Endothelial cell (in vitro differentiated cells): Measurements from ENCODE around the gene SMPDL3B. TPM values are rescaled to one million over a fixed set of nuclear protein-coding genes. Genes with fewer than 3 reads are reported as not detected.

Experiments
- DNase-seq: peaks from one replicate; pipeline ENCODE4 v3.0.0; 2021; ENCODE audit warnings: low spot score
- H3K27ac Mint-ChIP-seq: one replicate; pipeline ENCODE4 v1.8.0; 2021; ENCODE audit warnings: mixed read lengths, inconsistent platforms; ENCODE audit not compliant: unreplicated experiment
- H3K27me3 Mint-ChIP-seq: one replicate; pipeline ENCODE4 v1.8.0; 2021; ENCODE audit warnings: mild to moderate bottlenecking, moderate library complexity, mixed read lengths, inconsistent platforms; ENCODE audit not compliant: unreplicated experiment
- H3K36me3 Mint-ChIP-seq: one replicate; pipeline ENCODE4 v1.8.0; 2021; ENCODE audit warnings: mild to moderate bottlenecking, low read depth, mixed read lengths, inconsistent platforms; ENCODE audit not compliant: unreplicated experiment
- H3K4me1 Mint-ChIP-seq: one replicate; pipeline ENCODE4 v1.8.0; 2021; ENCODE audit warnings: mild to moderate bottlenecking, mixed read lengths, inconsistent platforms; ENCODE audit not compliant: unreplicated experiment
- H3K4me3 Mint-ChIP-seq: one replicate; pipeline ENCODE4 v1.8.0; 2021; ENCODE audit warnings: mild to moderate bottlenecking, mixed read lengths, inconsistent platforms; ENCODE audit not compliant: unreplicated experiment
- H3K9me3 Mint-ChIP-seq: one replicate; pipeline ENCODE4 v1.8.0; 2021; ENCODE audit warnings: mixed read lengths, inconsistent platforms; ENCODE audit not compliant: unreplicated experiment
- total RNA-seq: library from RNA; stranded (reverse); fragmentation: NEBNext Ultra II Directional; extraction: Animal tissue kit (Norgen Biotek cat#: 25700); gene quantifications from one replicate; pipeline ENCODE4 v1.2.1, GENCODE V29; 2021; ENCODE audit not compliant: unreplicated experiment
- TF ChIP-seq, protein P1 (sequence below): fragments of 200-600 bp; sonication (generic); IDR thresholded peaks from one replicate; pipeline ENCODE4 v1.5.0; 2021; ENCODE audit warnings: antibody characterized with exemption; ENCODE audit not compliant: unreplicated experiment

Gene SMPDL3B
- total RNA-seq, 1 donor from 2014 or later = 3.3 TPM

- H3K27ac Mint-ChIP-seq = no peak overlapping the region
- H3K4me3 Mint-ChIP-seq = no peak overlapping the region
These were observed 3.7 kb downstream of the SMPDL3B start for GRCh38 chr1:27938488-27938887.

DNA sequence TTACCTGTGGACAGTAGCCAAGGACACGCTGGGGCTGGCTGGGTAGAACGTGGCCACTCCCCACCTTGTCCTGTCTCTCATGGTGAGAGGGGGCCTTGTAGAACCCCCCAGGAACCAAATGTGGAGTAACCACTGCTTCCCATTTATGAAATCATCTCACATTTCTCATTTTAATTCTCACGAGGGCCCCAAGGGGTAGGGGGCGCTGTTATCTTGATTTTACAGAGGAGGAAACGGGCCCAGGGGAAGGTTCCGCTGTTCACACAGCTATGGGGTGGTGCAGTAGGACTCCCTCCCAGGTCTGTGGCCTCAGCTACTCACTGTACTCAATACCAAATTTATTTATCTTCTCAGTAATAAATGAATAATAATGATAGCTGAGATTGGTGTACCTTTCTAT lies 5.5 kb downstream of the SMPDL3B start:
- H3K27me3 Mint-ChIP-seq = peaks cover 9% of the 10 kb centered on the region
- H3K36me3 Mint-ChIP-seq = no peaks in the 10 kb centered on the region
- no peak overlapping the region for H3K4me3 Mint-ChIP-seq
- no peaks in the 10 kb centered on the region for H3K9me3 Mint-ChIP-seq
- no peak overlapping the region for H3K27ac Mint-ChIP-seq
- DNase-seq = peak; percentile 58
- TF ChIP-seq, protein P1, sequence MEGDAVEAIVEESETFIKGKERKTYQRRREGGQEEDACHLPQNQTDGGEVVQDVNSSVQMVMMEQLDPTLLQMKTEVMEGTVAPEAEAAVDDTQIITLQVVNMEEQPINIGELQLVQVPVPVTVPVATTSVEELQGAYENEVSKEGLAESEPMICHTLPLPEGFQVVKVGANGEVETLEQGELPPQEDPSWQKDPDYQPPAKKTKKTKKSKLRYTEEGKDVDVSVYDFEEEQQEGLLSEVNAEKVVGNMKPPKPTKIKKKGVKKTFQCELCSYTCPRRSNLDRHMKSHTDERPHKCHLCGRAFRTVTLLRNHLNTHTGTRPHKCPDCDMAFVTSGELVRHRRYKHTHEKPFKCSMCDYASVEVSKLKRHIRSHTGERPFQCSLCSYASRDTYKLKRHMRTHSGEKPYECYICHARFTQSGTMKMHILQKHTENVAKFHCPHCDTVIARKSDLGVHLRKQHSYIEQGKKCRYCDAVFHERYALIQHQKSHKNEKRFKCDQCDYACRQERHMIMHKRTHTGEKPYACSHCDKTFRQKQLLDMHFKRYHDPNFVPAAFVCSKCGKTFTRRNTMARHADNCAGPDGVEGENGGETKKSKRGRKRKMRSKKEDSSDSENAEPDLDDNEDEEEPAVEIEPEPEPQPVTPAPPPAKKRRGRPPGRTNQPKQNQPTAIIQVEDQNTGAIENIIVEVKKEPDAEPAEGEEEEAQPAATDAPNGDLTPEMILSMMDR = no peak
- peaks cover 29% of the 10 kb centered on the region for H3K4me1 Mint-ChIP-seq

More at GRCh38 chr1:27938488-27938887, 3.7 kb downstream of the SMPDL3B start:
- TF ChIP-seq, protein P1 = no peak
- Mint-ChIP-seq H3K4me1 (peaks cover 32% of the 10 kb centered on the region), H3K36me3 (no peaks in the 10 kb centered on the region), H3K27me3 (peaks cover 11% of the 10 kb centered on the region), H3K9me3 (no peaks in the 10 kb centered on the region)
- DNase-seq = no peak

GRCh38 chr1:27940870-27941560 lies 6.2 kb downstream of the SMPDL3B start:
- Mint-ChIP-seq H3K4me1 (peaks cover 25% of the 10 kb centered on the region), H3K9me3 (no peaks in the 10 kb centered on the region)

GRCh38 chr1:27941671-27942540 lies 7.1 kb downstream of the SMPDL3B start:
- TF ChIP-seq, protein P1 = no peak
- Mint-ChIP-seq H3K27me3 (peaks cover 6% of the 10 kb centered on the region), H3K4me1 (peaks cover 25% of the 10 kb centered on the region), H3K27ac (peak overlapping the region; percentile 55), H3K4me3 (no peak overlapping the region), H3K9me3 (no peaks in the 10 kb centered on the region), H3K36me3 (no peaks in the 10 kb centered on the region)
- DNase-seq = no peak

More at GRCh38 chr1:27940870-27941560, 6.2 kb downstream of the SMPDL3B start:
- Mint-ChIP-seq H3K4me3 (no peak overlapping the region), H3K27me3 (peaks cover 6% of the 10 kb centered on the region), H3K27ac (peak overlapping the region; percentile 55), H3K36me3 (no peaks in the 10 kb centered on the region)
- TF ChIP-seq, protein P1 = no peak
- DNase-seq = no peak
